GM21529 (cell line): ENCODE data around the gene SELENOI.
"Not testable (repeated sequence)": the region's sequence is repeated elsewhere in the genome, so short reads cannot be mapped to it uniquely, and the experiment has no call there.

Experiments
- ATAC-seq: cut with Tn5 transposase; IDR thresholded peaks from one replicate; pipeline ENCODE4 v1.9.1; 2021; ENCODE audit not compliant: unreplicated experiment

The SELENOI gene, protein sequence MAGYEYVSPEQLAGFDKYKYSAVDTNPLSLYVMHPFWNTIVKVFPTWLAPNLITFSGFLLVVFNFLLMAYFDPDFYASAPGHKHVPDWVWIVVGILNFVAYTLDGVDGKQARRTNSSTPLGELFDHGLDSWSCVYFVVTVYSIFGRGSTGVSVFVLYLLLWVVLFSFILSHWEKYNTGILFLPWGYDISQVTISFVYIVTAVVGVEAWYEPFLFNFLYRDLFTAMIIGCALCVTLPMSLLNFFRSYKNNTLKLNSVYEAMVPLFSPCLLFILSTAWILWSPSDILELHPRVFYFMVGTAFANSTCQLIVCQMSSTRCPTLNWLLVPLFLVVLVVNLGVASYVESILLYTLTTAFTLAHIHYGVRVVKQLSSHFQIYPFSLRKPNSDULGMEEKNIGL

DNA sequence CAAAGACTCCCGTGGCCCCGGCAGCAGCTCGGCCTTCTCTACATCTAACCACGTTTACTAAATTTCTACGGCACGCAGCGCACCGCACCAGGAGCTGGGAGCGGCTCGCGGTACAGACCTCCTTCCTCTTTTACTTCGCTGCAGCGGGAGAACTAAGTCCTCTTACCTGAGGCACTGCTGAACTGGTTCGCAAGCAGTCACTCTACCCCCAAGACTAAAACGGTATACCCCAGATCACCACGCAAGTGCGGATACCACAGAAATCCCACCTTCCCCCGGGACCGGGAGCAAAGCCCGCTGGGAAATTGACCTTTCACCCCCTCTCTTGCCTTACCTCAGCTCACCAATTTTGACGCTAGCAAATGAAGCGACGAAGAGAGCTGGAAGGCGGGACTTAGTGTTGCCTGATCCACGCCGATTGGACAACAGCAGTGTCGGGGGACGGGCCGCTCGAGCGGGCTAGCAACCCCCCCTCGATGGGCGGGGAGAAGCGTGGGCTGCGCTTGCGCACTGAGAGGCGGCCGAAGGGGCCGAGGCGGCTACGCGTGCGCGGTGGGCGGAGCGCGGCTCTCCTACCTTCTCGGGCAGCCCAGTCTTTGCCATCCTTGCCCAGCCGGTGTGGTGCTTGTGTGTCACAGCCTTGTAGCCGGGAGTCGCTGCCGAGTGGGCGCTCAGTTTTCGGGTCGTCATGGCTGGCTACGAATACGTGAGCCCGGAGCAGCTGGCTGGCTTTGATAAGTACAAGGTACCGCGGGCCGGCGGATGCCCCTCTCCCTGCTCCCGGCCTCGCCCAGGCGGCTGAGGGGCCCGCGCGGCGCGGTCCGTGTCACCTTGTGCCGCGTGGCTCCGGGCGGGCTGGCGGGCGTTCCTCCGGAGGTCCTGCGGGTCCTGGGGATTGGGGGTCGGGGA is at the start of gene SELENOI:
TSS of gene SELENOI (plus strand) at position 599 of the 909 bp plus-strand sequence. CDS start at position 689, 90 bp downstream.
- ATAC-seq: peak; percentile 94

DNA sequence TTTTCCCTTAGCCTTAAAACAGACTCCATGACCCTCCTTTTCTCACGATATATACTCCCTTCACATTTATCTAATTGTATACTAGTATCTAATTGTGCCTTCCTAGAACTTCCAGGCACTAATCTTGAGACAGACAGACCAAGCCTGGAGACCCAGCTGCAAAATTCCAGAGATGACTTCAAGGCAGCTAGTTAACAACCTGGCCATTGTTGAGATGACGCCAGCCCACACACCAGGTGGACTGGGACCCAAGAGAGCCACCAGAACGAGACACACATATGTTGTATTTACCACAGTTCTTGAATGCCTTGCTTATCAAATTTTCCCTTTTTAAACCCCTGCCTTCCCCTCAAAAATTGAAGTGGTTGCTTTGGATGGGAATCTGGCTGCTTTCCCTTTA is 48.9 kb upstream of the SELENOI start:
- ATAC-seq: no peak

DNA sequence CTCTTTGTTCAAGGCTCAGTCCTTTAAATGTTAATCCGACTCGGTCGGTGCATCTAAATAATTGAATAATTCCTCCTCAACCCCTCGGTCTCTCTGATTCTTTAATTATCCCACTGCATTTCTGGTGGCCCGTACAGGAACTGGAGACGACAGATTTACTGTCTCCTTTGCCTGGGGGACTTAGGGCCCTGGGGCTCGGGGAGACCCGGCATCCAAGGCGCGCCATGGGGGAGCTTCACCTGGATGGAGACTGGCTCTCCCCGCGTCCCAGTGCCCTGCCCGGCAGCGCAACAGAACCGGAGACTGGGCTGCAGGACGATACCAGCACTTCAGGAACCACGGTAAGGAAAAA is 47.7 kb upstream of the SELENOI start:
- no peak for ATAC-seq

DNA sequence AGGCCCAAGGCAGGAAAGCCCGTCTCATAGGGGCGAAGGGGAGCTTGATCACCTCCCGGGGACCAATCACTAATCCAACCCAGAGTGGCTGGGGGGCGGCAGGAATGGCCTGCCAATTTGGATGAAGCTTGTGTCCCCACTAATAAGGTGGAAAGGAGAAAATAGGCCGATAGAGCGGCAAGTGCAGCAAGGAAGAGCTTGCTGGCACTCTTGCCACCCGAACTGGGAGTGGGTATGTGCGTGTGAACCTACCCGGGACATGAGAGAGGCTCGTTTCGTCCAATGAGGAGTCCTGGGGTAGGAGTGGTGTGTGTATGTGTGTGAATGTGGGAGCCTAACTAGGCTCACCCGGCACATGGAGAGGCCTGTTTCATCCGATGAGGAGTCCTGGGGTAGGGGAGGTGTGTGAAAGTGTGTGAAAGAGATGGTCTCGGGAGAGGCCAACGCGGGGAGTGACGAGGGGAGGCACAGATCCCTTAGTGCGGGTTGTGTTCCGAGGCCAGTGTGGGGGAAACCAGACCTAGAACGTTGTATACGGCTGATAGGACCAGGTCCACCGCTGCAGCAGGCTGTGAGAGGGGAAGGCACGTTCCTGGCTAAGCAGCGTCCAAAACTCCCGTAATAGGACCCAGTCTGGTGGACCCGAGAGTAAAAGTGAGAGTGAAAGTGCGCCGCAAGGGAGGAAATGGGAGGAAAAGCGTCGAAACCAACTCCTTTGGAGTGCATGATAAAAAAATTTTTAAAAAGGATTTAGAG is 47.1 kb upstream of the SELENOI start:
- ATAC-seq: no peak

DNA sequence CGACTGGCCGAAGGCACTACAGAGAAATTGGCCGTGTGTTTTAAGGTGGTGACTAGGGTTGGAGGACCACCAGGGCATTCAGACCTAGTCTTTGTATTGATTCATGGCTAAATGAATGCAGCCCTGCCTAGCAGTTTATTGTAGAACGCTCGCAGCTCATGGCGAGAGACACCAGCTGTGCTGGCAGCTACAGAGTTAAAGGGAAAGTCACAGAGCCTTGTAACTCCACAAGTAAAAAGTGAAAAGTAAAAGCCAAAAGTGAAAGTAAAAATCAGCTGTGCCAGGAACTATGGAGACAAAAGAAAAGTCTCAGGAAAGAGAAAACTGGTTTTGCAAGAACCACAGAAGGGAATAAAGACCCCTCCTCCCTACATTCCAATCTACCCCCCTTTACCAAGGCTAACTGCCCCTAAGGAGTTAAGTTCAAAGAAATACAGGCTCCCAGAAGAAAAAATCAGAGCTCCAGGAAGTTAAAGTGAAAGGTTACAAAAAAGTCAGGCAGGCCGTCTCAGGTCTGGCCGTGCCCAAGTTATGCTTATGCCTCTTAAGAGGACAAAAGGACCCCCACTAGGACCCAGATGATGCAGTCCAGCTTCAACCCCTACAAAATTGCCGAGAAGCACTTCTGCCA is 46.4 kb upstream of the SELENOI start:
- ATAC-seq: no peak

DNA sequence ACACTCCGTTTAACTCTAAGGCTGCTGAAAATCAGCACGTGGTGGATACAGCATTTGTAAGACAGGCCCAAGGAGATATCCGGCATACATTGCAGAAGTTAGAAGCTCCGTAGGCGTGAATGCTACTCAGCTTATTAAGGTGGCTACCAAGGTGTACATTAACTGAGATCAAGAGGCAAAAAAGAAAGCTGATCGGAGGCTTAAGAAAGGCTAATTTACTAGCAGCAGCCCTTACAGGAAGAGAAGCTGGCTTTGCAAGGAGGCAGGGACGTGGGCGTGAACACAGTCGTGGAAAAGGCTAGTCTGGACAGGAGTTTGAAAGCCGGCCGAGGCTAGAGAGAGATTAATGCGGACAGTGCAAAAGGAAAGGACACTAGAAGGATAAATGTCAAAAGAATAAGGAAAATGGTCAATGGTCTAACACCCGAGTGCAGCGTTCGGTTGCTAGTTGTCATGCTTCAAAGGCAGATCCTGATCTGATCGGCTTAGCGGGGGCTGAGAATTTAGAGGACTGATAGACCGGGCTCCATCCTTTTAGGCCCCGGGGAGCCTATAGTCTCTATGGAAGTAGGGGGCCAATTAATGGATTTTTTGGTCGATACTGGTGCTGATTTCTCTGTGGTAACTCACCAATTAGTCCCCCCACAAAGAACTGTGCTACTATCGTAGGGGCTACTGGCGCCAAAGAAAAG is 45.6 kb upstream of the SELENOI start:
- ATAC-seq: no peak

DNA sequence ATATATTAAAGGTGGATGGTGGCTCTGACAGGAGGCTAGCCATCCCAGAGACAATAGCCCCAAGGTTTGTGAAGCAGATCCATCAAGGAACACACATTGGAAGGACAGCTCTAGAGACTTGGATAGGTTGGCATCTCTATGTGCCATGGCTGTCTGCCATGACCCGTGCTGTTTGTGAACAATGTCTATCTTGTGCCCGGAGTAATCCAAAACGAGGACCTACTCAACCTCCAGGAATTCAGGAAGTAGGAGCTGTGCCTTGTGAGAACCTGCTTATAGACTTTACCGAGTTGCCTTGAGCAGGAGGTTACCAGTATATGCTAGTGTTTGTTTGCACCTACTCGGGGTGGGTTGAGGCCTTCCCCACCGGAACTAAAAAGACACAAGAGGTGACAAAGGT is 43.1 kb upstream of the SELENOI start:
- ATAC-seq: no peak

DNA sequence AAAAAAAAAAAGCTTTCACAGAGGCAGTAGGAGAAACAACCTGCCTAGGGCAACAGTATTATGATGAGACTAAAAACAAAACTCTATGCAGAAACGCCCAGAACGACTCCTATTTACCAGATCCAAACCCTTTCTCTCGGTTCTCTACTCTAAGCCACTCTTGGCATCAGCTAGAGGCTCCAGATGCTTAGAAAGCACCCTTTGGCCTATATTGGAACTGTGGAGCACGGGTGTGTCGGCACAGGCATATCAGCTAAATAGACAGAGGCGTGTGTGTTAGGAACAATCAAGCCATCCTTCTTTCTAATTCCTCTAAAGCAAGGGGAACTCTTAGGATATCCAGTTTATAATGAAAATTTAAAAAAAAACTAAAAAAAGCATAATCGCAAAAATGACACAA is 40.8 kb upstream of the SELENOI start:
- ATAC-seq: not testable (repeated sequence)

DNA sequence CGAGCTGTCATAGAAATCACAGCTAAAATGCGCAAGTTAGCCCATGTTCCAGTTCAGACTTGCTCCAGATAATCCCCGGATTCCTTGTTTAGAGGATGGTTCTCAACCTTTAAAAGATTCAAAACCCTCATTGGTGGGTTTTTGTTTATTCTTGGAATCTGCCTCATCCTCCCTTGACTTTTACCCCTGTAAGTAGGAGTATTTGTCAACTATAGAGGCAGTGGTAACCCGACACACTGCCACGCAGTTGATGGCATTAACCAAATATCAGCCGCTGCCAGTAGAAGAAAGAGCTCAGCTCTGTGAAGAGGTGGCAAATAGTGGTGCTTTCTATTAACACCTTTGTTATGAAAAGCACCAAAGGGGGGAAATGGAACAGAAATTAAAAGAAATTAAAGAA is 40.4 kb upstream of the SELENOI start:
- no peak for ATAC-seq

DNA sequence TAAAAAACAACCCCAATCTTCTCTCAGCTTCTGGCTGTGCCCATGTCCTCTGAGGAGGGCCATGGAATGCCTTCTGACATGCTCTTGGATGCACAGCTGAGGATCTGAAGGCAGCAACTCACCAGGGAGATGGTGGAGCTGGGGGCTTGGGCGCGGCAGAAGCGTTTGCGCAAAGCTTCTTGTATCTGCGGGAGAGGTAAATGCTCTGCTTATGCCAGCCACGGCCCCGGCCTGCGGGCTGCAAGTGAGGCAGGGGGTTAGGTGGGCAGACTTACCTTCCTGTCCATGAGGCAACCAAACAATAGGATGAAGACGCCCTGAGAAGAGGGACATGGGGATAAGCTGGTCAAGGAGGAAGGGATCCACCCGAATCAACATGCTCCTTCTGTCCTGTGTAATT is 36.0 kb upstream of the SELENOI start:
- no peak for ATAC-seq

DNA sequence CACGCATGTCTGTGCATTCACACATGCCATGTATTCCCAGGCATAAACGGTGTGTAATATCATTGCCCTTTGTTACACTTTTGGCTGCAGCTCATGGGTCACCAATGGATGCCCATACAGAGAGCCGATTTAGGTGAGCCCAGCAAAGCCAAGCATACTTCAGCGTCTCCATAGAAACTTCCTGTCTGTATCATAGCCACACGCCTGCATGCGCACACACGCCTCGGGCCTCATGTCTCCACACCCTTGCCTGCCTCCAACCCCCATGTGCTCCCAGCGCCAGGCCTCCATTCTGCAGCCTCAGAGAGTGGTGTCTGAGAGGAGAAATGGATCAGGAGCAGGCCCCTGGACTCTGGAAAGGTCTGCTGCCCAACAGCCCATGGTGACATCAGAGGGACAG is 33.5 kb upstream of the SELENOI start:
- ATAC-seq: no peak

DNA sequence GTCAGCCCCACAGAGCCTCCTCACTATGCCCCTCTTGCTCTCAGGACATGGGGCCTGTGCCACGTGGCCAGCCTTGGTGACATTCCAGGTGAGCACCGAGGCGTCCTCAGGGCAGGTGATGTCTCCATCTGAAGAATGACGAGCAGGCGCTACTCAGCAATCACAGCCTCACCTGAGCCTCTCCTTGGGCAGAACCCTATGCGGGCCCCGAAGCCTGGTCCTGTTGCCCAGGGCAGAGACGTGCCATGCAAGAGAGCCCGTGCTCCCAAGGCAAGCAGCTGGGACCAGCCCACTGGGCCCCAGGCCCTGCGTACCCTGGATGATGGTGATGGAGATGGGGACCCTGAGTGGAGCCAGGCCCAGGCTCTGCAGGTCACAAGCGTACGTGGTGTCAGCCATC is 32.5 kb upstream of the SELENOI start:
- ATAC-seq: no peak

DNA sequence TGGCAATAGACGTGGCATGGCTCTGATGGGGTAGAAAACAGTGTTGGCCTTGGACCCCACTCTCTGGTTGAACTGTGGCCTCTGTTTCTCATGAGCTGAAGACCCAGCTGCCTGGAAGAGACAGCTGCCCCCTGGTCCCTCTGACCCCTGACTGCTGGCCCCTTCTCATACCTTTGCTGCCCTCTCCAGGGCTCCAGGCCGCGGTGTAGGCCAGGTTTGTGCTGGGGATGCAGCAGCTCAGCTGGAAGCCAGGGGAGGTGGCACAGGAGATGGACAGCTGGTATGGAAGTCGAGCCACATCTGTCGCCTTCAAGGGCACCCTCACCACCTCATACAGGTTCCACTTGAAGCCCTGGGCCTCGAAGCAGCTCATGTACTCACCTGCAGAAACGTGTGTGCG is 31.7 kb upstream of the SELENOI start:
- ATAC-seq: no peak

DNA sequence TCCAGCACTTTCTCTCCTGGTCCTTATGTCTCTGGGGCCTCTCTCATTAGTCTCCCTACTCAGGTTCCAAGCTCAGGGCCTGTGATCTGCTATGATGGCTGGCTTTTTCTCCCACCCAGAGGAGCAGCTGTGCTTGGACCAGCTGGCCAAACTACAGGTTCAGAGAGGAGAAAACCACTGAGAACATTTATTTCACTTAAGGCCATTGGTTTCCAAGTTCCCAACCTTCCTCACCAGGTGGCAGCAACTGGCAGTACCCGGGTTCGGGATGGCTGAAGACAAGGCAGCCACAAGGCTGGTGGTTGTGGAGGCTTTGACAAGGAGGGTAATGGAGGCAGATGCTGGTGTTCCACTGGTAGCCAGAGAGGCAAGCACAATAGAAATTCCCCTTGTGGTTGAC is 29.9 kb upstream of the SELENOI start:
- no peak for ATAC-seq

DNA sequence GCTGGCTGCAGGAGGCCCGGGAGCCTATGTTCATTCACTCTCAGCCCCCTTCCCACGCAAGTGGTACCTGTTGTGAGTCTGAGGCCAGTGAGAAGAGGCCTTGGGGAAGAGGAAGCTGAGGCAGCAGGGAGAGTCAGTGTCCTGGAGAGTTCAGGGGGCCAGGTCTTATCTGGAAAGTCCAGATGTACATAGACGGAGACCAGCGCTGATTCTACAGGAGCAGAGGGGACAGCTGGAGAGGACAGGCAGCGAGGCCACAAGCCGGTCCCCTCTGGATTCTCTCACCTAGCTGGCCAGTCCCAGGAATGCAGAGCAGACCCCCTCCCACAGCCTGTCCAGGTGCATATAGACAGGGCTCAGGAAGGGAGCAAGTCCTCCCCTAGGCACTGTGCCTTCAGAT is 29.1 kb upstream of the SELENOI start:
- no peak for ATAC-seq

DNA sequence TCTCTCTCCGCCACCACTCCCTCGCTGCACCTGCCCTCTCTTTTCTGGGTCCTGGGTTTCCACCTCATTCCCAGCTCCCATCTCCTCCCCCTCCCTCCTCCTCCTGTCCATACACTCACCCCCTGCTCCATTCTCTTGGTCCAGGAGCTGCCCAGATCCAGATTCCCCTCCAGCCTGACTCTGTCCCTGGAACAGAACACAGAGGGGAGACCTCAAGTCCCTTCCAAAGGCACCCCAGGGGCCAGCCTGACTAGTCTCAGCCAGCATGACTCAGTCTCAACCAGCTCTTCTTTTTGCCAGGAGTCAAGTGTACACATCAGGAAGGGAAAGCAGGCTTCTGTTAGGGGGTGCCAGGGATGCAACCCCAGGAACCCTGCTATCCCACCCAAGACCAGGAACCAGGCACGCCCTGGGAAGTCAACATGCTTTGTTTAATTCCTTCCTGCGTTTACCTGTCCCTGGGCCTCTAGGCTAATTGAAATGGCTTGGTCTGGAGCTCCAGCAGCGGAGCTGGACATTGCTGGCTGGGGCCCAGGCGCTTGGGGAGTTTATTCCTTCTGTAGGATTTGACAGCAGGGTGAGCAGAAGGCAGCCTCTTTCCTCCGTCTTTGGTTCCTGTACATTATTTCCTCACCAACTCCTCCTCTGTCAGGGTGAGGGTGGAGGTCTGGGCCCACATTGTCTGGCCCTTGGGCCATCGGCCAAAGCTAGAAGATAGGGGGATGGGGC is 28.4 kb upstream of the SELENOI start:
- ATAC-seq: no peak

DNA sequence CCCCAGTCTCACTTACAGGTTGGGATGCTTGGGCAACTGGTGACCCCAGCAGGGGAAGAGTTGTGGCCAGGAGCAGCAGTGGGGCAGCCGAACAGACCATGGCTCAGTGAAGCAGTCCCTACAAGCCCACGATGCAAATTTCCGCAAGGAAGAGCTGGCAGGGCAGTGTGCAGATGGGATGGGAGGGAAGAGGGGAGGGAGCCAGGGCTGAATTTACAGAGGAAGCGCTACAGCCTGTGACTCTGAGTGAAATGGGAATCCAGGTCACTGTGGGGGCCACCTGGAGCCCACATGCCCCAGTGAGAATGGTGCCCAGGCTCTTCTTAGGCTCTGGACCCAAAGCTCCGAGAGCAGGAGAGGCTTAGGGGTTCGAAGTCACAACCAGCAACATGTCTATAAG is 27.0 kb upstream of the SELENOI start:
- no peak for ATAC-seq

DNA sequence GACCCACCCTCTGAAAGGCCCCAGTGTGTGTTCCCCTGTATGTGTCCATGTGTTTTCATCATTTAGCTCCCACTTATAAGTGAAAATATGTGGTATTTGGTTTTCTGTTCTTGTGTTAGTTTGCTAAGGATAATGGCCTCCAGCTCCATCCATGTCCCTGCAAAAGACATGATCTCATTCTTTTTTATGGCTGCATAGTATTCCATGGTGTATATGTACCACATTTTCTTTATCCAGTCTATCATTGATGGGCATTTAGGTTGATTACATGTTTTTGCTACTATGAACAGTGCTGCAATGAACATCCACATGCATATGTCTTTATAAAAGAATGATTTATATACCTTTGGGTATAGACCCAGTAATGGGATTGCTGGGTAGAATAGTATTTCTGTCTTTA is 21.5 kb upstream of the SELENOI start:
- not testable (repeated sequence) for ATAC-seq

DNA sequence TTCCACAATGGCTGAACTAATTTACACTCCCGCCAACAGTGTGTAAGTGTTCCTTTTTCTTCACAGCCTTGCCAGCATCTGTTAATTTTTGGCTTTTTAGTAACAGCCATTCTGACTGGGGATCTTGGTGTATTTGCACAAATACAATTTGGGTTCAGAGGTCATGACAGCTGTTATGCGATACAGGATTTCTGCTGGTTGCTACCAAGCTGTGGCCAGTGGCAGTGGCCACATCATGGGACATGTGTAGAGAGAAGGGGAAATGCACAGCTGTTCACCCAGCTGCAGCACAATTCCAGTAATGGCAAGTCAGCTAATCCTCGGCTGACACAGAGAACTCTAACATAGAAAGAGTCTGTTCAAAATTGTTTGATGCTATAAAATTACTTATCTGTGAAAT is 21.0 kb upstream of the SELENOI start:
- no peak for ATAC-seq

DNA sequence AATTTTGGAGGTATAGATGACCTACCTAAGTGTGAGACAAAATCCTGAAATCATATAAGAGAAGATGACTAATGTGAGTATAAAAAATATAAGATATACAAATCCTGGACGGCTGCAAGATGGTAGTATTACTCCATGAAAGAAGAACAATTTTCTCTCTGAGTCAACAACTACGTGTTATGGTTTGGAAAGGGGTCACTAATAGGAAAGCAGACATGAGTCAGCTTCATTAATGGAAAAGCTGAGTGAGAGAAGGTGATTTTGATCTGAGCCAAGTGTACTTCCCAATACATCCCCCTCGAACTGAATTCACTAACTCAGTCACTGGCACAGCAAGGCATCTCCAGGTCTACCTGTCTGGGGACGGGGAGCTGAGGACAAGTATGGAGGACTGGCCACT is 20.1 kb upstream of the SELENOI start:
- no peak for ATAC-seq
